Globus pallidus (tissue), 1 donor: ENCODE results near the gene SOX18.

Experiments used
- DNase-seq: peaks from one replicate; pipeline ENCODE4 v3.0.0-alpha.2; 2015; ENCODE audit warnings: low spot score

SOX18 gene

GRCh38 chr20:64037498-64038213 is 11.8 kb downstream of the SOX18 start:
- DNase-seq: no peak

DNA sequence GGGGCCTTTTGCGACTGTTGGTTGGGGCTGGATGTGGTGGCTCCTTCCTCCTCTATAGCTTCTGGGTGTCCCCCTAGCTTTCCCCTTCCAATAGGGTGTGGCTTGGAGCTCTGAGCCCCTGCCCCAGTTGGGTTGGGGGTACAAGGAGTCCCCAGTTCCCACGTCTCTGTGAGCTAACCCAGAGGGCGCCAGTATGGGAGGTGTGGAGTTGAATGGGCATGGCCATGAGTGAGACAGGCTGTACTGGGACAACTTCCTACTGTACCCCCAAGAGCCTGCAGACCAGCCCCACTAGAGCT is 12.3 kb downstream of the SOX18 start:
- DNase-seq: no peak

DNA sequence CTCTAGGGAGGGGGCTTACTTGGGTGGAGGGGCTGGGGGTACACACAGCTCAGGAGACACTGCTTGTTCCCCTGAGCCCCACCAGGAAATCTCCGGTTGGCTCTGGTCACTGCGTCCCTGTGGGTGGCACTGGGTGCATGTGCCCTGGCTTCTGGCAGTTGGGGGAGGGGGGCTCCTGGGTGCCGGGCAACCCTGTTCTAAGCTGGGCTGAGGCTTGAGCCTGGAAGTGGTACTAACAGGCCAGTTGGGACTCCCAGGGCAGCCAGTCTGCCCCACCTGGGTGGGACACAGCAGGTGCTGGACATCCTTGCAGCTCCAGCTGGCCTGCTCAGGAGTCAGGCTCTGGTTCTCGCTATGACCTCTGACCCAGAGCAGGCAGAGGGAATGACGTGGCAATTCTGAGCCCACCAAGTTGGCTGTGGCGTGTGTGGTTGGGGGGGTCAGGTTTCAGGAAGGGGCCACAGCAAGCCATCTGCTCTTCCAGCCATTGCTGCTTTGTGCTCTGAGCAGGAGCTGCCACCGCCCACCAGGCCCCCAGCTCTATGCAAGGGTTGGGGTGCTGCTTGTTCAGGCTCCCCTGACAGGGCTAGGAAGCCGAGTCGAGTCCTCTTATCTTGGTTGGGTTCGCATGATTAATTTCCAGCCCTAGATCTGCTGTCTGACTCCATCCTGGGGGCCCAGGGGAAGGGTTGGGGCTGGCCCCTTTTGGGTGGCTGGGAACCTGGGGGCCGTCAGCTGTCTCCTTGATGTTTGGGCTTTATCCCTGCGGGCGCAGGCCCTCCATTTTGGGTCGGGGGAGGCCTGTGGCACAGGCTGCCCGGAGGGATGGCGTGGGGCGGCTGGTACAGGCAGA is 12.9 kb downstream of the SOX18 start:
- no peak for DNase-seq

DNA sequence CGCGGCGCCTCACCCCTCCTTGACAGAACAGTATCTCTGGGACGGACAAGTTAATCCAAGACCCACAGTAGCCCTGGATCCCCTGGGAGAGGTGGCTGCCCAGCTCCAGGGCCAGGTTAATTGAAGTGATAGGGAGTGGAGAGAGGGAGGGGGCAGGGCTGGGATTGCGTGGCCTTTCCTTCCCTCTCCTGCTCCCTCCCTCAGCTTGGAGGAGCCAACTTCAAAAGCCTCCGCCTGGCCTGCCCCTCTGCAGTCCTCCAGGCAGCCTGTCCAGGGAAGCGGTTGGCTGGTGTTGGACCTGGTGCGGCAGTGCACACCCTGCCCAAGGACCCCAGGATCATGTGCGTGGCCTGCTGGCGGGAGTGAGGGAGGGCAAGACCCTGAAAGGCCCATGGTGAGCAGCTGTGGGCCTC is 13.5 kb downstream of the SOX18 start, which contains the start of gene C20orf204:
C20orf204 (plus strand) TSS at position 250 of the 413 bp plus-strand sequence; CDS start at position 392, 142 bp downstream.
- no peak for DNase-seq

- DNase-seq: no peak
These were observed 14.1 kb downstream of the SOX18 start for GRCh38 chr20:64035066-64035932.

DNA sequence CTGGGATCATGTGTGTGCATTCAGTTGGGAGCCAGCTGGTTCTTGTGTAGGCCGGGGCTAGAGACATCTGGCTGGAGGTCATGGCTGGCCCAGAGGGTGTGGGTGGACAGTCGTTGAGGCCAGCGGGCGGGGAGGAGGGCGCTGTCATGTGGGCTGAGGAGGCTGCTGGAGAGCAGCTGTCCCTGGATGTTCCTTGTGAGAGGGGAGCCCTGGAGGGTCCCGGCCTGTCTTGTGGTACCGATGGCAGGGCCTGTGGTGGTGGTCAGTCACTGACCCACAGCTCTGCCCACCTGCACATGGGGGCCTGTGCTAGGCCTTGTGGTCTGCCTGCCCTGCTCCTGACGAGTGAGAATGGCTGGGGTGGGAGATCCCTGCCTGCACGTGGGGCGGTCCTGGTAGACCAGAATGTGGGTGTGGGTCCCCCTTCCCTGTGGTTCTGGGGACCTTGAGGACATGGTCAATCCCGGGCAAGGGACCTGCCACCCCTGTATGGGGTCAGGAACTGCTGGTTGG is 15.4 kb downstream of the SOX18 start:
- DNase-seq: no peak

- DNase-seq: no peak
These were observed 16.5 kb downstream of the SOX18 start for GRCh38 chr20:64032706-64033624.

DNA sequence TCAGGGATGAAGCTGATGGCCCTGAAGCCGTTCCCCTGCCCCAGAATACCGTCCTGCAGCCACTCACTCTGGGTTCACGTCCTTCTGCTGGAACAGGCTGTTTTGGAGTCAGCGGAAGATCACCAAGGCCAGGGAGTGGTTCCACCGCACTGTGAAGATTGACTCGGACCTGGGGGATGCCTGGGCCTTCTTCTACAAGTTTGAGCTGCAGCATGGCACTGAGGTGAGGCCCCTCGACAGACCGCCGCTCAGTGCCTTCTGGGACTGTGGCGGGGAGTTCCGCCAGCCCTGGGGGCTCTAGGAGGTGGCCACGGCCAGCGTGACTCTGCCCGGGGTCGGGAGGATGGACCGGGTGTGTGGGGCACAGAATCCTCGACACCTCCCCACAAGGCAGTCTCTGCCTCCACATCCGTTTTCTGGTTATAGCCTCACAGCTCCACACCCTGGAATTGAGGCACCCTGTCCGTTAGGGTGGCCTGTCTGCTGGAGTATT is 17.6 kb downstream of the SOX18 start:
- DNase-seq: no peak

DNA sequence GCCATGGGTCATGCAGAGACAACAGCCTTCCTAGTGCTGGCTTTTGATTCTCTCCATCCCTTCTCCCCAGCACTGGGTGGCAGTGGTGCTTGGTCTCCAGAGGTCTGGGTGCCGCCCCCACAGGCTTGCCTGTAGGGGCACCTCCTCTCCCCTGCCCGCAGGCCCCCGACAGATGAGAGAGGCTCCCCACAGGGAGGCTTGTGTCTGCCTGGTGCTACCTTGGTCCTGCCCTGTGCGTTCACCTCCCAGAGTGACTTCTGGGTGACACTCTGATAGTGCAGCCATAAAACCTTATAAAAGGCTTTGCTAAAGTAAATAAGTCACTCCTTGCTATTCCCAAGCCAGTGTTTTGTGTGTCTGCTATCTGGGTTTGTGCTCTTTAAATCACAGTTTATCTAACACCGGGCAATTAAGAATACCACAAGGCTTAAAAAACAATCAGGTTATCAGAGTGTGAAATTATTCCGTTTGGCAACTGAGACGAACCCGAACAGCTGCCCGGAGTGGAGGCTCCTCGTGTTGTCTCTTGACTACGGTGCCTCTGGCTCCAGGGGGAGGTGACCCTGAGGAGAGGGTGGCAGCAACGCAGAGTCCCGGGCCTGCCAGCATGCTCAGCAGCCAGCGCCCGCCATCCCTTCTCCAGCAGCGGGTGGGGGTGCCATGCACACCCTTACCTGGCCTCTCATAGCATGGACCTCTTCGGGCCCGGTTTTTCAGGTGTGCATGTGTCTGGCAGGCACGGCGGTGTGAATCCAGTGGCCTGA is 18.9 kb downstream of the SOX18 start:
- no peak for DNase-seq

DNA sequence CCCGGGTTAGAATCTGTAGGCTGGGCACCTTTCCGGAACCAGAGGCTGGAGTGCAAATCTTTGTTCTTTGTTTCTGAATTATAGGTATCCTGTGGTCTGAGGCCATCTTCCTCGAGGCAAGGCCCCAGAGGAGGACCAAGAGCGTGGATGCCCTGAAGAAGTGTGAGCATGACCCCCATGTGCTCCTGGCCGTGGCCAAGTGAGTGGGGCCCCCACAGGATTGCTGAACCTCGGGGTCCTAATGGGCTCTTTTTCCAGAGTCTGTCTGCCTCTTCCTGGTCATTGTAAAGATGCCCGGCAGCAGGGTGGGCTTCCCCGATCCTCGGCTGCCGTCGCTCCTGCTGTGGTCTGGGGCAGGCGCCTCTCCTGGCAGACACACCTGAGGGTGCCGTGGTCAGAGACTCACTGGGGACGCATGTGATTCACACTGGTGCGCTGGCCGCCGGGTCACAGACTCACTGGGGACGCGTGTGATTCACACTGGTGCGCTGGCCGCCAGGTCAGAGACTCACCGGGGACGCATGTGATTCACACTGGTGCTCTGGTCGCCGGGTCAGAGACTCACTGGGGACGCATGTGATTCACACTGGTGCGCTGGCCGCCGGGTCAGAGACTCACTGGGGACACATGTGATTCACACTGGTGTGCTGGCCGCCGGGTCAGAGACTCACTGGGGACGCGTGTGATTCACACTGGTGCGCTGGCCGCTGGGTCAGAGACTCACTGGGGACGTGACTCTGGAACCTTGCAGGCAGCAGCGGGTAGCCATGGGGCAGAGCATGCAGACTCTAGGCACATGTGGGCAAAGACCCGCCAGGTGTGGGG is 19.9 kb downstream of the SOX18 start:
- DNase-seq: no peak

DNA sequence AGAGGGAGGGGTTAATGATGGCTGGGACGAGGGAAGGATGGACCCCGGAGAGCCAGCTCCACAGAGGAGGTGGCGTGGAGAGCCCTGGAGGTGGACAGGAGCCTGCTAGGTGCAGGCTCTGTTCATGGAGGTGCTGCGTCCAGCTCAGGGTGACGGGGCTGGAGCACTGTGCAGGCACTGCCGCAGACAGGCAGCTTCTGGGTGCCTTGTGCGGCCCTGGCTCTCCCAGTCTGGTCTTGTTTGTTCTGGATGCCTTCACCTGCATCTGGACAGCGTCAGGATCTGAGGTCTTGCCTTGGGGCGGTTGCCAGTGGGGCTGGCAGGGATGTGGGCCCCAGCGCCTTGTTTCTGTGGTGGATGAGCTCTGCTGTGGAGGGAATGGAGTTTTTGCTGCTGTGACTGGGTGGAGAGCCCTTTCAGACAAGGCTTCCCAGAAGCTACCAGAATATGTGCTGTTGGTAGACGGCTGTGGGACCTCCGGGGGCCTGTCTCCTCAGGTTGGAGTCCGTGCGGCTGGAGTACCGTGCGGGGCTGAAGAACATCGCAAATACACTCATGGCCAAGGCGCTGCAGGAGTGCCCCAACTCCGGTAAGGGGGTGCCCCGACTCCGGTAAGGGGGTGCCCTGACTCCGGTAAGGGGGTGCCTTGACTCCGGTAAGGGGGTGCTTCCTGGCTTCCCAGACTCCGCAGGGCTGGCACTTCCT is 21.3 kb downstream of the SOX18 start:
- DNase-seq: no peak

DNA sequence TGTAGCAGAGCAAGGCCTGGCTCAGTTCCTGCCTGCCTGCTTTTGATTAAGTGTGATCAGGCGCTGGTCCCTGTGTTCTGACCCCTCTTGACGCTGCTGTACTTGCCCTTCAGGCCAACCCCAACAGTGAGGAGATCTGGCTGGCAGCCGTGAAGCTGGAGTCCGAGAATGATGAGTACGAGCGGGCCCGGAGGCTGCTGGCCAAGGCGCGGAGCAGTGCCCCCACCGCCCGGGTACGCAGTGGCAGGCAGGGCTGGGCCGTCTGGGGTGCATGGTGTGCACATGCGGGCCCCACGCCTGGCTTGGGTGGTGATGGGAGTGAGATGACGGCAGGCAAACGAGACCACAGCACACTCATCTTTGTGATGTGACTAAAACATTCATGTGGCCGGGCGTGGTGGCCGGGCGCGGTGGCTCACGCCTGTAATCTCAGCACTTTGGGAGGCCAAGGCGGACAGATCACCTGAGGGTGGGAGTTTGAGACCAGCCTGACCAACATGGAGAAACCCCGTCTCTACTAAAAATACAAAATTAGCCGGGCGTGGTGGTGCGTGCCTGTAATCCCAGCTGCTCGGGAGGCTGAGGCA is 23.5 kb downstream of the SOX18 start:
- no peak for DNase-seq

DNA sequence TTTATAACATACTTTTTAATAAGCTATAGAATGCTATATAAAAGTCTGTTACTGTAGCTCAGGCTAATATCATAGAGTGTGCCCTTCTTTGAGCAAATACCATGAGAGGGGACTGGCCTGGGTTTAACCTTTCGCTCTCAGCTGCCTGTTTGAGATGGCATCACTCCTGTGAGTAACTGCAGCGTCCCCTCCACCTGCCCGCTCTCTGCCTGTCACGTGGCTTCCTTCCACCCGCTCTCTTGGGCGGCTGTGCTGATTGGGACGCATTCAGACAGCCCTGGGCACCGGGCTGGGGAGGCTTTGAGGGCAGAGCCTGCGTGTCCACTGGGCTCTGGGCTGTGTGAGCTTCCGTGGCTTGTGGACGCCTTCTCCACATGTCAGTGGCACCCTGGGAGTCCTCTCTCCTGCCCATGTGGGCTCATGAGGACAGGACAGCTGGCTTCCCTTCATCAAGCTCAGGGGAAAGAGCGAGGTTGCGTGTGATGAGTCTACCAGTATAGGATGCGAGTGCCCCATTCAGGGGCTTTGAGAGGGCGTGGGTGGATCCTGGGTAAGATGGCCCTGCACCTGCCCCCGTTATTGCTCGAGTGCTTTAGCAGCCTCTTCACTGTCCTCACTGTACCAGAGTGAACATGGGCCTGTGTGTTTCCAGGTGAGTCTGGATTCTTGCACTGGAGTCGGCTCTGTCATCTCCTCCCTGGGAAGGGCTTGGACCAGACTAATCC is 24.2 kb downstream of the SOX18 start:
- no peak for DNase-seq

- DNase-seq: no peak
These were observed 25.1 kb downstream of the SOX18 start for GRCh38 chr20:64024141-64024990.

- no peak for DNase-seq
These were observed 25.9 kb downstream of the SOX18 start for GRCh38 chr20:64023361-64024140.
